LNCaP clone FGC (cell line): Measurements from ENCODE around the gene ATXN7L1.

Source experiments
- DNase-seq: peaks from one replicate; pipeline ENCODE4 v3.0.0-alpha.2; 2011; ENCODE audit warnings: low read depth
- H3K4me3 ChIP-seq: 2 replicates; pipeline ENCODE4 v1.5.1; 2011; ENCODE audit warnings: mild to moderate bottlenecking, low read depth, low read length, control low read depth
- CTCF ChIP-seq: IDR thresholded peaks from 2 replicates; pipeline ENCODE4 v1.5.1; 2012; ENCODE audit warnings: mild to moderate bottlenecking; ENCODE audit not compliant: control insufficient read depth, insufficient read depth; ENCODE audit errors: extremely low read depth

ATXN7L1 gene

GRCh38 chr7:105655500-105656380 is 220.7 kb downstream of the ATXN7L1 start:
- no peak for DNase-seq
- H3K4me3 ChIP-seq, result no peak overlapping the region
- no peak for TF ChIP-seq CTCF

GRCh38 chr7:105655067-105655466 is 221.3 kb downstream of the ATXN7L1 start:
- H3K4me3 ChIP-seq, result no peak overlapping the region
- no peak for TF ChIP-seq CTCF
- DNase-seq, result no peak

GRCh38 chr7:105654095-105654686 is 222.2 kb downstream of the ATXN7L1 start:
- no peak for DNase-seq
- no peak overlapping the region for H3K4me3 ChIP-seq
- TF ChIP-seq CTCF, result no peak

GRCh38 chr7:105653441-105654005 is 222.9 kb downstream of the ATXN7L1 start:
- DNase-seq, result no peak
- H3K4me3 ChIP-seq, result no peak overlapping the region
- no peak for TF ChIP-seq CTCF

GRCh38 chr7:105652359-105652993 is 223.9 kb downstream of the ATXN7L1 start:
- H3K4me3 ChIP-seq, result no peak overlapping the region
- no peak for DNase-seq
- TF ChIP-seq CTCF, result peak; percentile 95

- no peak overlapping the region for H3K4me3 ChIP-seq
- no peak for TF ChIP-seq CTCF
- DNase-seq, result no peak
These were observed 224.6 kb downstream of the ATXN7L1 start for GRCh38 chr7:105651798-105652197.
